Mesothelial cell of epicardium (in vitro differentiated cells): Measurements from ENCODE around the gene GGT6. TPM values are rescaled to one million over a fixed set of nuclear protein-coding genes. Genes with fewer than 3 reads are reported as not detected.

ENCODE experiments used
- DNase-seq, 2 experiments: peaks; one replicate each; pipeline ENCODE4 v3.0.0; 2021; ENCODE audit warnings: low spot score in 2 of 2; ENCODE audit not compliant: unreplicated experiment in 2 of 2
- H3K27ac Mint-ChIP-seq: 2 replicates; pipeline ENCODE4 v1.8.0; 2021; ENCODE audit warnings: mixed read lengths
- H3K27me3 Mint-ChIP-seq: 2 replicates; pipeline ENCODE4 v1.8.0; 2021; ENCODE audit warnings: low read depth, mixed read lengths
- H3K36me3 Mint-ChIP-seq: 2 replicates; pipeline ENCODE4 v1.8.0; 2021; ENCODE audit warnings: mixed read lengths
- H3K4me1 Mint-ChIP-seq: 2 replicates; pipeline ENCODE4 v1.8.0; 2021; ENCODE audit warnings: mixed read lengths
- H3K4me3 Mint-ChIP-seq: 2 replicates; pipeline ENCODE4 v1.8.0; 2021; ENCODE audit warnings: mild to moderate bottlenecking, moderate library complexity, mixed read lengths
- H3K9me3 Mint-ChIP-seq: 2 replicates; pipeline ENCODE4 v1.8.0; 2021; ENCODE audit warnings: mixed read lengths
- CTCF ChIP-seq: fragments of 200-600 bp; sonication (generic); IDR thresholded peaks from one replicate; pipeline ENCODE4 v1.5.0; 2021; ENCODE audit warnings: antibody characterized with exemption; ENCODE audit not compliant: unreplicated experiment
- total RNA-seq: library from RNA; stranded (reverse); gene quantifications from 3 replicates; pipeline ENCODE4 v1.2.1, GENCODE V29; 2021

GGT6 gene
- total RNA-seq, 1 donor from 2014 or later: 0.27 TPM

DNA sequence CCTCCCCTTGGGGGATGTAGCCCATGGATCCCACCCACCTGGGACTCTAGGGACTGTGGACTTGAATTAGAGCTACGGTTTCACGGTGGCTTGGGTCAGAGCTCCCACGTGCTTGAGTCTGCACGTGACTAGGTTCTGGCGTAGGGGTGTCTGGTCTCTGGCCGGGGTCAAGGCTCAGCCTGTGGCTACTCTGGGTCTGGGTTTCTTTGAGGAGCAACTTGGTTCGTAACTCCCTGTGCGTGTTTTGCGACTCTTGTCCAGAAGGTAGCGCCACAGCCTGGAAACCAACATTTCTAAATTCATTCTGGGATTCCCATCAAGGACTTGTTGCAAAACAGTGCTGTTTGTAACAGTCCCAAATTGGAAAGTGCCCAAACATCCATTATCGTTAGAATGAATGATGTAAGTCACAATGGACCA lies 470 bp upstream of the GGT6 start:
- Mint-ChIP-seq H3K27me3 (no peaks in the 10 kb centered on the region), H3K4me1 (peaks cover 28% of the 10 kb centered on the region), H3K9me3 (no peaks in the 10 kb centered on the region), H3K27ac (no peak overlapping the region), H3K36me3 (no peaks in the 10 kb centered on the region), H3K4me3 (no peak overlapping the region)
- no peak for DNase-seq
- TF ChIP-seq CTCF: no peak

- H3K9me3 Mint-ChIP-seq: no peaks in the 10 kb centered on the region
- H3K4me1 Mint-ChIP-seq: peaks cover 30% of the 10 kb centered on the region
- H3K27ac Mint-ChIP-seq: no peak overlapping the region
- H3K4me3 Mint-ChIP-seq: no peak overlapping the region
- no peak for DNase-seq
- no peak for TF ChIP-seq CTCF
- H3K27me3 Mint-ChIP-seq: no peaks in the 10 kb centered on the region
- H3K36me3 Mint-ChIP-seq: no peaks in the 10 kb centered on the region
These were observed 411 bp downstream of the GGT6 start for GRCh38 chr17:4559966-4560365.

DNA sequence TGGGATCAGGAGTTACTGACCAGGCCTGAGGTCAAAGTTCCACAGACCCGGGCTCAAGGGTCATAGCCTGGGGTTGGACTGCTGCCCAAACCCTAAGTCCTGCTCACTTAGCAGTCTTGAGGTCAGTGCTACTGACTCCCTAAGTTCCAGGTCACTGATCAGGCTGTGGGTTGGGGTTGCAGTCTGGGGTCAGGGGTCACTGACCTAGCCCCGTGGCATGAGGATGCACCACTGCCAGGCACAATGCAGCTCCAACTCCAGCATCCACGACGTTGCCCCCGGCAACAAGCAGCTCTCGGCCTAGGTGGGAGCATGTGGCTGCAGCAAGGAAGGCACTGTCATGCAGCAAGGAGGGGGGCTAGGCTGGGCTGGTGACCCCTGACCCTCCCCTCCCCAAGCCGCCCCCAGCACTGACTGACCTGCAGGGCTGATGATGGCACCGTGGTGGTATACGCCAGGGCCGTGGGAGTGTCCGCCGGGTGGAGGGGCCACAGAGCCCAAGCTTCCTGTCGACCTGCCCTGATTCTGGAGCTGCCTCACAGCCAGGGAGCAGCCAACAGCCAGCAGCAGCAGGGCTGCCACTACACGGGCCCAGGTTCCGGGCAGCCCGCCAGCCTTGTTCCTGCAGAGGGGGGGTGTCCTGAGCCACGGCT lies 1.1 kb downstream of the GGT6 start:
- H3K9me3 Mint-ChIP-seq: no peaks in the 10 kb centered on the region
- no peaks in the 10 kb centered on the region for H3K36me3 Mint-ChIP-seq
- H3K4me1 Mint-ChIP-seq: peaks cover 36% of the 10 kb centered on the region

DNA sequence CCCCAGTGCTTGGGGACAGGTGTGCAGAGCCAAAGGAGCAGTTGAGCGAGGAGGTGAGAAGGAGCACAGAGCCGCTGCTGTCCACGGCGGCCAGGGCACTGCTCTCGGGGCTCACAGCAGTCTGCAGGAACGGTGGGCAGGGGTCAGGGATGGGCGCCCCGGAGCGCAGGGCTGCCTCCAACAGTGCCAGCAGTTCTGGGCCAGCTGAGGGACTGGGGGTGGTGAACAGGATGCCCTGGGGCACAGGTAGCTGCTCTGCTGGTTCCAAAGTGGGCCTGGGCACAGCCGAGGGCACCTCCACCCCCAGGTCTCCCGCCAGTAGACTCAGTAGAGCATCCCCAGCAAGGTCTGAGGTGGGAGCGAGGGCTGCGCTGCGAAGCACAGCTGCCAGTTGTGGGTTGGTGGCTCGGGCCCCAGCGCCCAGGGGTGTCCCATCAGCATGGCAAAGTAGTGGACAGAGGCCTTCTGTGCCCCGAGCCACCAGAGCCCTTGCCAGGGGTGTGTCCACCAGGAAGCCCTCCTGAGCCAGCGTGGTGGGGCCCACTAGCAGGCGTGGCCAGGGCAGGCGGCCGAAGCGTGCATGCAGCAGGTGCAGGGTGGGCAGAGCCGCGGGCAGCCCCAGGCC lies 1.9 kb downstream of the GGT6 start:
- H3K4me3 Mint-ChIP-seq: no peak overlapping the region
- TF ChIP-seq CTCF: no peak
- no peak overlapping the region for H3K27ac Mint-ChIP-seq
- H3K9me3 Mint-ChIP-seq: no peaks in the 10 kb centered on the region
- H3K4me1 Mint-ChIP-seq: peaks cover 42% of the 10 kb centered on the region
- no peaks in the 10 kb centered on the region for H3K36me3 Mint-ChIP-seq
- no peak for DNase-seq
- no peaks in the 10 kb centered on the region for H3K27me3 Mint-ChIP-seq

More for the DNA sequence above, 1.1 kb downstream of the GGT6 start:
- H3K4me3 Mint-ChIP-seq: no peak overlapping the region
- TF ChIP-seq CTCF: no peak
- H3K27me3 Mint-ChIP-seq: no peaks in the 10 kb centered on the region
- H3K27ac Mint-ChIP-seq: no peak overlapping the region
- DNase-seq: no peak

- TF ChIP-seq CTCF: no peak
- H3K36me3 Mint-ChIP-seq: no peaks in the 10 kb centered on the region
- no peak overlapping the region for H3K4me3 Mint-ChIP-seq
- H3K4me1 Mint-ChIP-seq: peaks cover 42% of the 10 kb centered on the region
- DNase-seq: no peak
- H3K27me3 Mint-ChIP-seq: no peaks in the 10 kb centered on the region
- H3K27ac Mint-ChIP-seq: no peak overlapping the region
- H3K9me3 Mint-ChIP-seq: no peaks in the 10 kb centered on the region
These were observed 2.6 kb downstream of the GGT6 start for GRCh38 chr17:4557626-4558346.
